Panc1 (cell line): ENCODE data around the gene ARFRP1. TPM values are rescaled to one million over a fixed set of nuclear protein-coding genes. Genes with fewer than 3 reads are reported as not detected.

Experiments used
- ATAC-seq: fragments of 200-7000 bp; cut with Tn5 transposase; 2 replicates; pipeline ENCODE4 v1.9.1; 2020; ENCODE audit warnings: mild to moderate bottlenecking, moderate library complexity
- BruUV-seq: library from RNA; stranded (reverse); fragments of 400-500 nt; replicated peaks from 2 replicates; lab custom pipeline; 2021; lab: Mats Ljungman, UMichigan
- CTCF ChIA-PET: fragments of 300-600 bp; sonication (Branson Sonifier 250); formaldehyde crosslinking; loops from one replicate; lab custom pipeline; 2022; ENCODE audit warnings: antibody characterized with exemption; lab: Charles Lee
- POLR2A ChIA-PET: fragments of 300-600 bp; sonication (Branson Sonifier 250); formaldehyde crosslinking; loops from one replicate; lab custom pipeline; 2022; ENCODE audit warnings: antibody characterized with exemption; lab: Charles Lee
- DNase-seq: peaks from one replicate; pipeline ENCODE4 v3.0.0-alpha.2; 2010; ENCODE audit warnings: low read depth, low spot score
- H3K27ac ChIP-seq: 2 replicates; pipeline ENCODE4 v1.5.1; 2011; ENCODE audit warnings: mild to moderate bottlenecking, low read length, inconsistent platforms
- H3K27me3 ChIP-seq: fragments of 200-500 bp; sonication (Bioruptor generic); 2 replicates; pipeline ENCODE4 v1.6.0; 2014; ENCODE audit warnings: low read length, inconsistent platforms; ENCODE audit not compliant: control insufficient read depth, insufficient read depth
- H3K36me3 ChIP-seq: fragments of 200-500 bp; sonication (Bioruptor generic); 2 replicates; pipeline ENCODE4 v1.5.1; 2014; ENCODE audit warnings: inconsistent platforms, mild to moderate bottlenecking, low read length, moderate library complexity; ENCODE audit not compliant: control insufficient read depth, insufficient read depth
- H3K4me1 ChIP-seq: 2 replicates; pipeline ENCODE4 v1.5.1; 2011; ENCODE audit warnings: inconsistent platforms, mild to moderate bottlenecking, low read length, moderate library complexity; ENCODE audit not compliant: control insufficient read depth, insufficient read depth
- H3K4me3 ChIP-seq, 2 experiments: 2 replicates each; pipeline ENCODE4 v1.5.1; 2011 to 2012; ENCODE audit warnings: low read depth in 2 of 2, low read length in 2 of 2, mild to moderate bottlenecking in 2 of 2, inconsistent platforms in 1 of 2, moderate library complexity in 1 of 2
- H3K9me3 ChIP-seq: fragments of 200-500 bp; sonication (Bioruptor generic); 2 replicates; pipeline ENCODE4 v1.5.1; 2014; ENCODE audit warnings: low read depth, mild to moderate bottlenecking, inconsistent platforms, low read length, moderate library complexity; ENCODE audit not compliant: control insufficient read depth, insufficient read depth
- POLR2AphosphoS5 ChIP-seq: IDR thresholded peaks from 2 replicates; pipeline ENCODE4 v1.6.1; 2012; ENCODE audit warnings: mild to moderate bottlenecking, low read depth, low read length, moderate library complexity
- SIN3A ChIP-seq: IDR thresholded peaks from 2 replicates; pipeline ENCODE4 v1.6.1; 2012; ENCODE audit warnings: low read depth, mild to moderate bottlenecking, low read length, moderate library complexity, borderline replicate concordance; ENCODE audit not compliant: insufficient read depth
- TCF7L2 ChIP-seq: IDR thresholded peaks from 2 replicates; pipeline ENCODE4 v1.6.1; 2011; ENCODE audit warnings: mild to moderate bottlenecking, low read depth, low read length, inconsistent platforms
- in situ Hi-C: cut with HindIII; loops from 2 replicates; pipeline ENCODE4 v1.10.0; 2016; ENCODE audit warnings: low sequenced_read_pairs, low pct_unique_long_range_greater_than_20kb
- intact Hi-C: fragments of 100-400 bp; cut with micrococcal nuclease; formaldehyde crosslinking; loops from one replicate; pipeline ENCODE4 v1.10.0; 2022; ENCODE audit not compliant: unreplicated experiment
- total RNA-seq: library from RNA; stranded (reverse); gene quantifications from one replicate; pipeline ENCODE4 v1.2.1, GENCODE V29; 2021; ENCODE audit not compliant: unreplicated experiment
- TF ChIP-seq, protein P1 (sequence below): fragments of 450-650 bp; IDR thresholded peaks from 2 replicates; pipeline ENCODE4 v1.5.1; 2017; ENCODE audit warnings: mild to moderate bottlenecking
- TF ChIP-seq, protein P2 (sequence below), 2 experiments: IDR thresholded peaks; 2 replicates each; pipeline ENCODE4 v1.6.1; 2011 to 2012; ENCODE audit warnings: low read depth in 2 of 2, control low read depth in 1 of 2, low read length in 1 of 2, mild to moderate bottlenecking in 1 of 2, moderate library complexity in 1 of 2; ENCODE audit not compliant: insufficient read depth in 1 of 2

The ARFRP1 gene
- total RNA-seq, 1 experiment from 2014 or later: 57.9 TPM

- Histone ChIP-seq H3K27me3 (no peaks in the 10 kb centered on the region), H3K4me3 (no peak overlapping the region), H3K27ac (peak overlapping the region; percentile 41), H3K36me3 (peaks cover 9% of the 10 kb centered on the region; the same call in 1 of the 2 replicates), H3K4me1 (peaks cover 63% of the 10 kb centered on the region), H3K9me3 (no peaks in the 10 kb centered on the region)
- BruUV-seq: no TSS peak
- DNase-seq (no peak), ATAC-seq (no peak)
- POLR2A ChIA-PET: interaction anchor here (0.6 kb wide), 1 partner anchor 129 kb away, joined by 3 read pairs; the partner anchor contains the start of gene HELZ2
- intact Hi-C loops: no loop called here
- CTCF ChIA-PET: interaction anchor here (0.6 kb wide), 1 partner anchor 206 kb away, joined by 3 read pairs; no protein-coding TSS in a partner anchor
- TF ChIP-seq, protein P1, sequence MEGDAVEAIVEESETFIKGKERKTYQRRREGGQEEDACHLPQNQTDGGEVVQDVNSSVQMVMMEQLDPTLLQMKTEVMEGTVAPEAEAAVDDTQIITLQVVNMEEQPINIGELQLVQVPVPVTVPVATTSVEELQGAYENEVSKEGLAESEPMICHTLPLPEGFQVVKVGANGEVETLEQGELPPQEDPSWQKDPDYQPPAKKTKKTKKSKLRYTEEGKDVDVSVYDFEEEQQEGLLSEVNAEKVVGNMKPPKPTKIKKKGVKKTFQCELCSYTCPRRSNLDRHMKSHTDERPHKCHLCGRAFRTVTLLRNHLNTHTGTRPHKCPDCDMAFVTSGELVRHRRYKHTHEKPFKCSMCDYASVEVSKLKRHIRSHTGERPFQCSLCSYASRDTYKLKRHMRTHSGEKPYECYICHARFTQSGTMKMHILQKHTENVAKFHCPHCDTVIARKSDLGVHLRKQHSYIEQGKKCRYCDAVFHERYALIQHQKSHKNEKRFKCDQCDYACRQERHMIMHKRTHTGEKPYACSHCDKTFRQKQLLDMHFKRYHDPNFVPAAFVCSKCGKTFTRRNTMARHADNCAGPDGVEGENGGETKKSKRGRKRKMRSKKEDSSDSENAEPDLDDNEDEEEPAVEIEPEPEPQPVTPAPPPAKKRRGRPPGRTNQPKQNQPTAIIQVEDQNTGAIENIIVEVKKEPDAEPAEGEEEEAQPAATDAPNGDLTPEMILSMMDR: no peak
- TF ChIP-seq SIN3A (no peak), TCF7L2 (no peak), POLR2AphosphoS5 (peak; percentile 41; the same call in 1 of the 2 replicates)
- TF ChIP-seq, protein P2, sequence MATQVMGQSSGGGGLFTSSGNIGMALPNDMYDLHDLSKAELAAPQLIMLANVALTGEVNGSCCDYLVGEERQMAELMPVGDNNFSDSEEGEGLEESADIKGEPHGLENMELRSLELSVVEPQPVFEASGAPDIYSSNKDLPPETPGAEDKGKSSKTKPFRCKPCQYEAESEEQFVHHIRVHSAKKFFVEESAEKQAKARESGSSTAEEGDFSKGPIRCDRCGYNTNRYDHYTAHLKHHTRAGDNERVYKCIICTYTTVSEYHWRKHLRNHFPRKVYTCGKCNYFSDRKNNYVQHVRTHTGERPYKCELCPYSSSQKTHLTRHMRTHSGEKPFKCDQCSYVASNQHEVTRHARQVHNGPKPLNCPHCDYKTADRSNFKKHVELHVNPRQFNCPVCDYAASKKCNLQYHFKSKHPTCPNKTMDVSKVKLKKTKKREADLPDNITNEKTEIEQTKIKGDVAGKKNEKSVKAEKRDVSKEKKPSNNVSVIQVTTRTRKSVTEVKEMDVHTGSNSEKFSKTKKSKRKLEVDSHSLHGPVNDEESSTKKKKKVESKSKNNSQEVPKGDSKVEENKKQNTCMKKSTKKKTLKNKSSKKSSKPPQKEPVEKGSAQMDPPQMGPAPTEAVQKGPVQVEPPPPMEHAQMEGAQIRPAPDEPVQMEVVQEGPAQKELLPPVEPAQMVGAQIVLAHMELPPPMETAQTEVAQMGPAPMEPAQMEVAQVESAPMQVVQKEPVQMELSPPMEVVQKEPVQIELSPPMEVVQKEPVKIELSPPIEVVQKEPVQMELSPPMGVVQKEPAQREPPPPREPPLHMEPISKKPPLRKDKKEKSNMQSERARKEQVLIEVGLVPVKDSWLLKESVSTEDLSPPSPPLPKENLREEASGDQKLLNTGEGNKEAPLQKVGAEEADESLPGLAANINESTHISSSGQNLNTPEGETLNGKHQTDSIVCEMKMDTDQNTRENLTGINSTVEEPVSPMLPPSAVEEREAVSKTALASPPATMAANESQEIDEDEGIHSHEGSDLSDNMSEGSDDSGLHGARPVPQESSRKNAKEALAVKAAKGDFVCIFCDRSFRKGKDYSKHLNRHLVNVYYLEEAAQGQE (IDR thresholded peaks at IDR 0.05; ENCODE audit: insufficient read depth in 1 of 2, low read depth in 2 of 2, low read length in 1 of 2): no peak
- in situ Hi-C loops: no loop called here
Measured at GRCh38 chr20:63702751-63703470, 4.9 kb downstream of the ARFRP1 start.

- H3K4me1 ChIP-seq: peaks cover 71% of the 10 kb centered on the region
- peaks cover 9% of the 10 kb centered on the region; the same call in 1 of the 2 replicates for H3K36me3 ChIP-seq
- peak overlapping the region; percentile 50; the same call in 1 of the 2 replicates for H3K27ac ChIP-seq
- H3K9me3 ChIP-seq: no peaks in the 10 kb centered on the region
- TF ChIP-seq, protein P2 (IDR thresholded peaks at IDR 0.05; ENCODE audit: insufficient read depth in 1 of 2, low read depth in 2 of 2, low read length in 1 of 2): no peak
- TF ChIP-seq SIN3A: no peak
- TF ChIP-seq, protein P1: no peak
- no peak for TF ChIP-seq TCF7L2
- TF ChIP-seq POLR2AphosphoS5: no peak
- BruUV-seq: no TSS peak
- in situ Hi-C loops: no loop called here
- POLR2A ChIA-PET: interaction anchor here (0.6 kb wide), 1 partner anchor 128 kb away, joined by 3 read pairs; the partner anchor contains the start of gene HELZ2
- DNase-seq (no peak), ATAC-seq (peak; percentile 3; the same call in 1 of the 2 replicates)
- no peaks in the 10 kb centered on the region for H3K27me3 ChIP-seq
- CTCF ChIA-PET: no interaction called here
- intact Hi-C loops: no loop called here
- no peak overlapping the region for H3K4me3 ChIP-seq
Measured at GRCh38 chr20:63702036-63702665, 5.6 kb downstream of the ARFRP1 start.
